Fibroblast of villous mesenchyme (primary cell): ENCODE measurements around the gene SLC7A6OS. TPM values are rescaled to one million over a fixed set of nuclear protein-coding genes. Genes with fewer than 3 reads are reported as not detected.
A peak's percentile ranks its signal among the peaks of the same experiment; 100 is the strongest.

Source experiments
- DNase-seq: peaks from one replicate; pipeline ENCODE4 v3.0.0-alpha.2; 2010; ENCODE audit warnings: low read depth
- H3K4me3 ChIP-seq: 2 replicates; pipeline ENCODE4 v1.5.1; 2011; ENCODE audit warnings: low read depth, mild to moderate bottlenecking, low read length
- total RNA-seq: library from RNA; depleted of rRNA; stranded (reverse); fragments of >200 nt; gene quantifications from 2 replicates; pipeline ENCODE4 v1.2.3, GENCODE V29; 2012
- TF ChIP-seq, protein P1 (sequence below): IDR thresholded peaks from 2 replicates; pipeline ENCODE4 v1.5.1; 2012; ENCODE audit warnings: low read depth, mild to moderate bottlenecking, low read length; ENCODE audit not compliant: insufficient read depth

Gene SLC7A6OS
- total RNA-seq, 1 donor: 16.8 TPM

DNA sequence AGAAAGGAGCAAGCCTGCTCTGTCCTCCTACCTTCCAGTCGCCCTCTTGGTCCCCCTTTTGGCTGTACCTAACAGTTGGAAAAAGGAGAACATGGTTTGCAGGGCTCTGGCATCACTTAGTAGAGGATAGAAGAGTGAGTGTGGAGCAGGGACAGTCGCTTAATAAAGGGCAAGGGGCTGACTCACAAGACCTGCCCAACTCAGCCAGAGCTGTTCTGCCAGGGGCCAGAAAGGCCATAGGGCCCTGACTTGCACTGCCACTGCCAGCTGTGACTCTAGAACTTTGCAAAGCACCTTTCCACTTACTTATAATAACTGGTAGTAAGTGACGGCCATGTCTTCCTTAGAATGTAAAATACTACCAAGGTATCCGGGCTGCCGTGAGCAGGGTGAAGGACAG lies 13.6 kb upstream of the SLC7A6OS start:
- DNase-seq: no peak
- no peak overlapping the region for H3K4me3 ChIP-seq
- TF ChIP-seq, protein P1, sequence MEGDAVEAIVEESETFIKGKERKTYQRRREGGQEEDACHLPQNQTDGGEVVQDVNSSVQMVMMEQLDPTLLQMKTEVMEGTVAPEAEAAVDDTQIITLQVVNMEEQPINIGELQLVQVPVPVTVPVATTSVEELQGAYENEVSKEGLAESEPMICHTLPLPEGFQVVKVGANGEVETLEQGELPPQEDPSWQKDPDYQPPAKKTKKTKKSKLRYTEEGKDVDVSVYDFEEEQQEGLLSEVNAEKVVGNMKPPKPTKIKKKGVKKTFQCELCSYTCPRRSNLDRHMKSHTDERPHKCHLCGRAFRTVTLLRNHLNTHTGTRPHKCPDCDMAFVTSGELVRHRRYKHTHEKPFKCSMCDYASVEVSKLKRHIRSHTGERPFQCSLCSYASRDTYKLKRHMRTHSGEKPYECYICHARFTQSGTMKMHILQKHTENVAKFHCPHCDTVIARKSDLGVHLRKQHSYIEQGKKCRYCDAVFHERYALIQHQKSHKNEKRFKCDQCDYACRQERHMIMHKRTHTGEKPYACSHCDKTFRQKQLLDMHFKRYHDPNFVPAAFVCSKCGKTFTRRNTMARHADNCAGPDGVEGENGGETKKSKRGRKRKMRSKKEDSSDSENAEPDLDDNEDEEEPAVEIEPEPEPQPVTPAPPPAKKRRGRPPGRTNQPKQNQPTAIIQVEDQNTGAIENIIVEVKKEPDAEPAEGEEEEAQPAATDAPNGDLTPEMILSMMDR: no peak

DNA sequence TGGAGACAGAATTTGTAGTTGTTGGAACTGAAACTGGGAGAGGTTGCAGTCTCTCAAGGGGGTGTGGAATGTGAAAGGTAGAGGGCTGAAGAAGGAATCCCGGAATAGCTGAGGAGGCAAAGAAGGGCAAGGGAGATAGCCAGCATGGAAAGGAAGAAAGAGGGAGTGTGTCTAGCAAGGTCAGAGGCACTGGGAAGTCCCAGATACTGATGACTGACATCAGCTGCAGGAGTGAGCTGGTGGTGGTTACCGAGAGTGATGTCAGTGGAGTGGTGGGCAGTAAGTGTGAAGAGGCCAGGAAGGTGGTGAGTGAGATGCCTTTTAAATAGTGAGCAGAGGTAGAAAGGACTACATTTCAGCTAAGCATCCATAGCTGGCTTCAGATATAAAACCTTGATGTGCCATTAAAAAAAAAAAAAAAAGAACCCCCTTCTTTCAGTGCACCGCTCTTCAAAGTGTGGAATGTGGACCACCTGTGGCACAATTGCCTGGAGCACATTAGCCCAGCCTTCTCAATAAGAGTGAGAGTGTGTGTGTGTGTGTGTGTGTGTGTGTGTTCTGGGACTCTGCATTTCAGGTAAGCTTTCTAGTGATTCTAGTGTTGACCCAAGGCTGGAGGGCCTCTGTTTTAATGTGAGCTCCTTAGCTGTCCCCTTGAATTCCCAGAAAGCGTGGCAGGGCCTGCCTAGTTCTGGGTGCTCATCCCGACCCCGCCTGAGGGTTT lies 8.6 kb upstream of the SLC7A6OS start:
- TF ChIP-seq, protein P1: no peak
- H3K4me3 ChIP-seq: no peak overlapping the region
- DNase-seq: no peak

- H3K4me3 ChIP-seq: no peak overlapping the region
- no peak for DNase-seq
- TF ChIP-seq, protein P1: no peak
Observed at GRCh38 chr16:68313116-68313515, 2.4 kb upstream of the SLC7A6OS start.

- peak; percentile 68 for DNase-seq
- peak overlapping the region; percentile 96 for H3K4me3 ChIP-seq
- TF ChIP-seq, protein P1: no peak
Observed at GRCh38 chr16:68310437-68310773, 341 bp downstream of the SLC7A6OS start.

- TF ChIP-seq, protein P1: no peak
- no peak for DNase-seq
- H3K4me3 ChIP-seq: peak overlapping the region; percentile 96
Observed at GRCh38 chr16:68309799-68310198, 947 bp downstream of the SLC7A6OS start.

- no peak overlapping the region for H3K4me3 ChIP-seq
- TF ChIP-seq, protein P1: no peak
- no peak for DNase-seq
Observed at GRCh38 chr16:68306633-68307032, 4.1 kb downstream of the SLC7A6OS start.
